DND-41 (cell line): ENCODE results near the gene CCDC179.

Source experiments
- ATAC-seq: fragments of 200-7000 bp; cut with Tn5 transposase; 3 replicates; pipeline ENCODE4 v1.9.1; 2021; ENCODE audit warnings: low read depth; ENCODE audit not compliant: insufficient read depth
- DNase-seq: peaks from one replicate; pipeline ENCODE4 v3.0.0-alpha.2; 2020
- H2AFZ ChIP-seq: 2 replicates; pipeline ENCODE4 v1.6.0; 2012; ENCODE audit warnings: low read depth, low read length
- H3K27ac ChIP-seq: 2 replicates; pipeline ENCODE4 v1.5.1; 2012; ENCODE audit warnings: low read length, inconsistent platforms
- H3K27me3 ChIP-seq: fragments of 200-600 bp; sonication (generic); 2 replicates; pipeline ENCODE4 v1.6.0; 2012; ENCODE audit warnings: low read length, mild to moderate bottlenecking, inconsistent platforms; ENCODE audit not compliant: insufficient read depth, poor library complexity
- H3K36me3 ChIP-seq: 2 replicates; pipeline ENCODE4 v1.5.1; 2012; ENCODE audit warnings: low read length, inconsistent platforms; ENCODE audit not compliant: insufficient read depth
- H3K4me1 ChIP-seq: 2 replicates; pipeline ENCODE4 v1.5.1; 2012; ENCODE audit warnings: mild to moderate bottlenecking, low read length; ENCODE audit not compliant: insufficient read depth
- H3K4me2 ChIP-seq: 2 replicates; pipeline ENCODE4 v1.6.0; 2012; ENCODE audit warnings: mild to moderate bottlenecking, moderate library complexity, low read length, inconsistent platforms; ENCODE audit not compliant: insufficient read depth
- H3K4me3 ChIP-seq, 2 experiments: fragments of 200-600 bp in 1 of 2; shearing (Covaris generic) in 1 of 2; 2 replicates each; pipeline ENCODE4 v1.5.1; 2012 to 2016; ENCODE audit warnings: inconsistent platforms in 2 of 2, low read length in 2 of 2, mild to moderate bottlenecking in 2 of 2, low read depth in 1 of 2, moderate library complexity in 1 of 2
- H3K79me2 ChIP-seq: 2 replicates; pipeline ENCODE4 v1.6.0; 2012; ENCODE audit warnings: low read length, inconsistent platforms; ENCODE audit not compliant: insufficient read depth
- H3K9ac ChIP-seq: 2 replicates; pipeline ENCODE4 v1.6.0; 2012; ENCODE audit warnings: low read depth, mild to moderate bottlenecking, inconsistent platforms, low read length, moderate library complexity
- H3K9me3 ChIP-seq: 2 replicates; pipeline ENCODE4 v1.5.1; 2012; ENCODE audit warnings: low read length, moderate library complexity, mild to moderate bottlenecking, inconsistent platforms; ENCODE audit not compliant: insufficient read depth, severe bottlenecking
- H4K20me1 ChIP-seq: 2 replicates; pipeline ENCODE4 v1.6.0; 2012; ENCODE audit warnings: low read length; ENCODE audit not compliant: insufficient read depth
- EZH2 ChIP-seq: IDR thresholded peaks from 3 replicates; pipeline ENCODE4 v1.6.1; 2012; ENCODE audit warnings: borderline replicate concordance, low read depth, mild to moderate bottlenecking, moderate library complexity, low read length, inconsistent platforms; ENCODE audit not compliant: severe bottlenecking
- TF ChIP-seq, protein P1 (sequence below): IDR thresholded peaks from 2 replicates; pipeline ENCODE4 v1.5.1; 2012; ENCODE audit warnings: borderline replicate concordance, low read length, moderate library complexity, mild to moderate bottlenecking; ENCODE audit not compliant: poor library complexity, severe bottlenecking; ENCODE audit errors: extremely low read depth

Gene CCDC179

DNA sequence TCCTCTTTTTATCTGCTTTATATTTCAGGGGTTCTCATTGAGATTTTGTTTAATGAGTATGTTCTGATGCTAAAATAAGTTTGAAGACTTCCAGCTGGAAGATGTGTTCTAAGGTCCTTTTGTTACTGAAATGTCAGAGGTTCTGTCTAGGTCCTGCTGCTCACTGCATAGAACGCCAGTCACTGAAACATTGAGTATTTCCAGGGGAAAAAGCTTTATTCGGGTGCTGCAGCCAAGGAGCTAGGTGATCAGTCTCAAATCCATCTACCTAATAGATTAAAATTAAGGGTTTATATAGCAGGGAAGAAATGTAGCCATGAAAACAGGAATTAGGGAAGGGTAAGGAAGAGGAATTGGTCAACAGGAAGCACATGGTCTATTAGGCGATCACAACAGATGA, 50.4 kb downstream of the CCDC179 start:
- Histone ChIP-seq H3K36me3 (no peaks in the 10 kb centered on the region), H3K4me2 (no peak overlapping the region), H3K9ac (no peak overlapping the region), H3K79me2 (no peaks in the 10 kb centered on the region), H3K4me3 (no peak overlapping the region), H2AFZ (no peak overlapping the region), H3K9me3 (no peaks in the 10 kb centered on the region), H4K20me1 (no peaks in the 10 kb centered on the region), H3K27ac (no peak overlapping the region), H3K4me1 (0 out of 2 replicates have a peak, but pooled peaks cover 3% of the 10 kb centered on the region), H3K27me3 (no peaks in the 10 kb centered on the region)
- DNase-seq: no peak
- ATAC-seq: no peak
- TF ChIP-seq, protein P1, sequence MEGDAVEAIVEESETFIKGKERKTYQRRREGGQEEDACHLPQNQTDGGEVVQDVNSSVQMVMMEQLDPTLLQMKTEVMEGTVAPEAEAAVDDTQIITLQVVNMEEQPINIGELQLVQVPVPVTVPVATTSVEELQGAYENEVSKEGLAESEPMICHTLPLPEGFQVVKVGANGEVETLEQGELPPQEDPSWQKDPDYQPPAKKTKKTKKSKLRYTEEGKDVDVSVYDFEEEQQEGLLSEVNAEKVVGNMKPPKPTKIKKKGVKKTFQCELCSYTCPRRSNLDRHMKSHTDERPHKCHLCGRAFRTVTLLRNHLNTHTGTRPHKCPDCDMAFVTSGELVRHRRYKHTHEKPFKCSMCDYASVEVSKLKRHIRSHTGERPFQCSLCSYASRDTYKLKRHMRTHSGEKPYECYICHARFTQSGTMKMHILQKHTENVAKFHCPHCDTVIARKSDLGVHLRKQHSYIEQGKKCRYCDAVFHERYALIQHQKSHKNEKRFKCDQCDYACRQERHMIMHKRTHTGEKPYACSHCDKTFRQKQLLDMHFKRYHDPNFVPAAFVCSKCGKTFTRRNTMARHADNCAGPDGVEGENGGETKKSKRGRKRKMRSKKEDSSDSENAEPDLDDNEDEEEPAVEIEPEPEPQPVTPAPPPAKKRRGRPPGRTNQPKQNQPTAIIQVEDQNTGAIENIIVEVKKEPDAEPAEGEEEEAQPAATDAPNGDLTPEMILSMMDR: no peak
- TF ChIP-seq EZH2: no peak

DNA sequence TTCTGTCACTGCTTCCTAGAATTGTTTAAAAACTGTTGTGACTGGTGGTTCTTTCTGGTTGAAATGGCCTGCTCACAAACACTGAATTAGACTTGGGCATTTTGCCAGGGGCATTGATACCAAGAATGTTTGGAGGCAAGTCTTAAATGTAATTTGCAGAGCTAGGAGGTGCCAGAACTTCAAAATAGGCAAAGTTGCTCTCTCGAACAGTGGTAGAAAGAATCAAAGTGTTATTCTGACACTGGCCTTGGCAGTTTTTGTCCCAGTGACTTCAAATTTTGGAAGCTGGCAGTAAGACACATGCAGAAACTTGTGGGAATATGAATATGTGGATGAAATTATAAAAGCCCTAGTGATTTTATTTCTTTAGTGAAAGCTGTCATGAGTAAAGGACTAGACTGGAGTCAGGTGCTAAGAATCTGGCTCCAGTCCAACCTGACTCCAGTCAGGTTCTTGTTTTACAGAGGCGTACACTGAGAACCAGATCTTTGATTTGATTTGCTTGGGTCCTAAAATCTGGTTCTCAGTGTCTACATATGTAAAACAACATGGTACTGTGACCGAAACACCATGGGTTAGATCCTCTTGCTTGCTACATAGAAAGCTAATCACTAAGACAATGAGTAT, 51.6 kb downstream of the CCDC179 start:
- Histone ChIP-seq H3K27me3 (no peaks in the 10 kb centered on the region), H3K79me2 (no peaks in the 10 kb centered on the region), H3K9me3 (no peaks in the 10 kb centered on the region), H2AFZ (no peak overlapping the region), H4K20me1 (no peaks in the 10 kb centered on the region), H3K9ac (no peak overlapping the region), H3K4me1 (0 out of 2 replicates have a peak, but pooled peaks cover 3% of the 10 kb centered on the region), H3K4me3 (no peak overlapping the region), H3K36me3 (no peaks in the 10 kb centered on the region), H3K27ac (no peak overlapping the region), H3K4me2 (no peak overlapping the region)
- no peak for TF ChIP-seq EZH2
- TF ChIP-seq, protein P1: no peak
- no peak for ATAC-seq
- no peak for DNase-seq

DNA sequence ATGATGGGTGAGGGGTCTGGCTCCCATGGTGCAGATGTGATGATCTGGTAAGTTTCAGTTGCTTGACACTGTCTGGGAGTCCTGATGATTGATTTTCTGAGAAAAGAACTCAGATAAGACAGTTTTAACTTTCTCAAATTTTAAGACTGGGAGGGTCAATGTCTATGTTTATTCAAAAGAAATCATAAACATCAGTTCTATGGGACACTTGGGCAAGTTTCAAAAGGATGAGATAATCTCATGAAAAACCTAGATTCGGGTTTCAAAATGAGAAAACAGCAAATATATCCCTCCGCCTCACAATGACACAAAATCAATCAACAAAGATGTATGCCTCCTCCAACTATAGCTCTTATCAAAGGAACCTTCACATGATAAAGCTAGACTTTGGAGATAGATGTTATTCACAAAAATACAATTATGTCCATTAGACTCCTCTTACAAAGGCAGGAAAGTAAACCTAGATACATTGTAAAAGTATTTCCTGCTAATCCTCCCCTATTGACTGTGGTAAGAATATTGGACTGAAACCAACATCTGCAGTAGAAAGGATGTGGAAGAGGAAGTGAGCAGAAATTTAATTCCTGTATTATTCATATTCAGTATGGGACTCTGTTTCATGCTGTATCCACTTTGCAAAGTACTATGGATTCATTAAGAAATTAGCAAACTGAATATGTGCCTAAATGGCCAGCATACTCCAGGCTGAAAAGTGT, 52.3 kb downstream of the CCDC179 start:
- Histone ChIP-seq H2AFZ (no peak overlapping the region), H3K9me3 (no peaks in the 10 kb centered on the region), H3K4me3 (no peak overlapping the region), H3K79me2 (no peaks in the 10 kb centered on the region), H3K4me2 (no peak overlapping the region), H4K20me1 (no peaks in the 10 kb centered on the region), H3K27me3 (no peaks in the 10 kb centered on the region), H3K36me3 (no peaks in the 10 kb centered on the region), H3K27ac (no peak overlapping the region), H3K9ac (no peak overlapping the region), H3K4me1 (0 out of 2 replicates have a peak, but pooled peaks cover 3% of the 10 kb centered on the region)
- DNase-seq (no peak), ATAC-seq (no peak)
- TF ChIP-seq EZH2: no peak
- TF ChIP-seq, protein P1: no peak
